NCI-H2196 treated with DMSO at 0.1 percent for 48 hours (cell line): Measurements from ENCODE around the gene SMS.

Source experiments
- DNase-seq: peaks from one replicate; lab custom pipeline; 2025; ENCODE audit not compliant: unreplicated experiment; lab: John Stamatoyannopoulos, UW

The SMS gene

DNA sequence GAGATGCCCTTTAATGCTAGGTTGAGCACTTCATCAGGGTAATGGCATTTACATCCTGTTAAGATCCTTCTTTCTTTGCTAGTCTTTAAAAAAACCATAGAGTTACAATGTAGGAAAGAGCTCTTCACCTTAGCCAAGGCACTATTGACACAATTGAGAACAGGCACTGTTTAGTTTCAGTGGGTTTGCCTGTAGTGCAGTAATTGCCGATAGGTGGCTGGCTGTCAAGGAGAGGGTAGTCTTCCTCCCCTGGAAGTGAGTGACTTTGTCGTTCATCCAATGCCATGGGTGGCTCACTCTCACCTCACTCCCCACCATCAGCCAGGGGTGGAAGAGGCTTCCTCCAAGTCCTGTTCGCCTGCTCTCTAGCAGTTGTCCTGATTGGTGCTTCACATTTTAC lies 34.7 kb downstream of the SMS start:
- no peak for DNase-seq

DNA sequence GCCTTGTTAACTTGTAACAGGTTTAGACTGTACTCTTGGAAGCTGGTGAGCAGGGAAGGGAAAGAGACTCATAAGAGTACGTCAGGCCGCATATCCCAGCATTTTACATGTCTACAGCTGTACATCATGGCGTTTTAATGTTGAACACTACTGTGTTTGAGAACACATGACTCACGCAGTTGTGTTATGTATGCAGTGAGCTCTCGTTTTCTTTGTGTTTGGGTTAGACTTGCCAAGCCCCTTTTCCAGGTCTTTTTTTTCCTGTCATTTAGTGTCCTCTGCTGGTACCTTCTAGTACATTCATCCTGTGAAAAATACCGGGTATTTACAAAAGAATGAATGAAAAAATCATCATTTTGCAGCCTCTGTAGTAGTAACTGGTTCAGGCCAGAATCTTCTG lies 35.3 kb downstream of the SMS start:
- no peak for DNase-seq

DNA sequence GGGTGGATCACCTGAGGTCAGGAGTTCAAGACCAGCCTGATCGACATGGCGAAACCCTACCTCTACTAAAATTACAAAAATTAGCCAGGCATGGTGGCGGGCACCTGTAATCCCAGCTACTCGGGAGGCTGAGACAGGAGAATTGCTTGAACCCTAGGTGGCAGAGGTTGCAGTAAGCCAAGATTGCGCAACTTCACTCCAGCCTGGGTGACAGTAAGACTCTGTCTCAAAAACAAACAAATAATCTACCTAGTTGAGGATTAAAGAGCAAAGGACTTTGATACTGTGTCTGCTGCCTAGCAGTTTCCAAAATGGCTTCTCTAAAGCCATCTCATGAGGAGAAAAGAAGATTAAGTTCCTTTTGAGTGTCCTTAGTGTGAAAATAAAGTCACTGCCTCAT lies 37.8 kb downstream of the SMS start:
- DNase-seq, result no peak

DNA sequence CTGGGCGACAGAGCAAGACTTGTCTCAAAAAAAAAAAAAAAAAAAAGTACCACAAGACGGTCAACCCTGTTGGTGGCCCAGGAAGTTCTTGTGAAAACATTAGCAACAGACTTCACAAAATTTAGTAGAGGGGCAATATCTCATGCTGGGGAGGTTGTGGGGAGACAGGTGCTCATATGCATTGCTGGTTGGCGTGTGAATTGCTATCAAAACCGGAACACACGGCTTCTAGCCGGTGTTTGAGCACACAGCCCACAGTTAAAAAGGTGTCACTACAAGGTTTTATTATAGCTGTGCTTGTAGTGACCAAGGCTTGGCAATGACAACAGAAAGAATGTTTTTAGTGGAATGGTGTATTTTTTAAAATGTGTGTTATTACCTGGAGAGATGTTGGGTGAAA lies 41.8 kb downstream of the SMS start:
- DNase-seq, result no peak

DNA sequence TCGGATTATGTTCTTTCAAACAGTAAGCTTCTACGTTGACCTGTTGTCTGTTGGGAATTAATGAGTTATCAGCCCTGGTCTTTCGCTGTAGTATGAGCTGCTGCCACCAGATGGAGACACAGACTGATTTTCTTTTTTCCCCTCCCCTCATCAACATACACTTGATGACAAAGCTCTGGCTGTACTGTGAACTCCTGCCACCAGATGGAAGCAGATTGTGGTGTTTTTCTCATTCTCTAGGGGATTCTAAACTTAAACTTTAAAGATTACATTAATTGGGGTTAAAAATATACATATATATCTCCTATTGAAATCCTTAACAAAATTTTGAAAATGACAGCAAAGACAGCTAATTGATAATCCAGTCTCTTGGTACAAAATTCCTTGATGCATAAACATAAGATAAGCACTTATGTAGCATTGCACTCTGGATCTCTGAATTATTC lies 44.8 kb downstream of the SMS start:
- DNase-seq, result peak; percentile 6

DNA sequence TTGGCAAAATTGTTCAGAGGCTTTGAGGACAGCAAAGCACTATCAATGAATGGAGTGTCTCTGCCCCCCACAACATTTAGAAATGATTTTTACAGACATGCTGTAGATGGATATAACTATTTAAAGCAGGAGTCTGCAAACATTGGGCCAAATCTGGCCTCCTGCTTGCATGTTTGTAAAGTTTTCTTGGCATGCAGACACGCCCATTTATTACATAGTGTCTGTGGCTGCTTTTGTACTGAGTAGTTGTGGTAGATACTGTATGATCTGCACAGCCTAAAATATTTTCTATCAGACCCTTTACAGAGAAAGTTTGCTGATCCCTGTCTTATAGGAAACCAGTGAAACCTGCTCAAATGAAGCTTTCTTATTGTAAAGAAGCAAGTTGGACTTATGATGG lies 46.1 kb downstream of the SMS start:
- DNase-seq, result no peak

DNA sequence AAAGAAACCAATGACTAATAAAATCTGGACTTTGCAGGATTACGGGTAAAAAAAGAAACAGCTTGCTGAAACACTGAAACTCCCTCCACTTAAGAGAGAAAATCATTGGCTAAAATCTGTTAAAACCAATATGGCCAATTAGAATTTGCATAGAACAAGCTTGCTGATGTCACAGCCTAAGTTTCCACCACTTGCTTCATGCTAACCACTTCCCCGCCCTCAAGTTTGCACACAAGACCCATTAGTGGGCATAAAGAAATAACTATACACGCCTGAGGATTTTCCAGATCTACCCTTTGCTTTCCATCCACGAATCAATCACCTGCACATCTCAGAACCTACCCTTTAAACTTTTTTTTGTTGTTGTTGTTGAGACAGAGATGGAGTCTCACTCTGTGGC lies 48.9 kb downstream of the SMS start:
- DNase-seq, result no peak

DNA sequence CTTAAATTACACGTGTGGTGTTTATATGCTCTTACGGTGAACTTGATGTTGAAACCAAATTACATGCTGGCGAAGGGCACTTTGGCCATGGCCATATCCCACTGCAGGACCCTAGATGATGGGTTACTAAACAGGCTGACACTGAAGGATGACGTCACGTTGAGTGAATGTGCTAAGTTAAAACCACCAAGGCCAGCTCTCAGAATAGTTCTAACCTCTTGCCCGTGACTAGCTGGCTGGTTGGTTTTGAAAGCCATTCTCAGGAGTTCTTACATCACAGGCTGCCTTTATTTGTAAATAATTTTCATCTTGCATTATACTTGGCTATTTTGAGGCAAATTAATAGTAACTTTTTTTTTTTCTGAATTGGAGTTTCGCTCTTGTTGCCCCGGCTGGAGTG lies 50.3 kb downstream of the SMS start:
- no peak for DNase-seq

DNA sequence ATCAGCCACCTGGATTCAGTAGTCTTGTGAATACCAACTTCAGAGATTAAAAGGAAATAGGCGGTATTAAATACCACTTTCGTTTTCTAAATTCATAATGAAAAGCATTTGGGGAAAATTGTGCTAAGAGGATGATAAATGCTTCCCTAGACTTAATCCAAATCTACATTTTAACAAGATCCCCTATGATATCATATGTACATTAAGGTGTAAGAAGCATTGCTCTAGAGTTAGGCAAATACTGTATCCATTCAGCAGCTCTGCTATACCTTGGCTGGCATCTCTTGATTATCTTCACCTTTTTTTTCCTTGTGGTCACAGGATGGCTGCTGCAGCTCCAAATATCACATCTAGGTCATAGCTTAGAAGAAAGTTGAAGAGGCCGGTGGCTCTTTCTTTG lies 51.0 kb downstream of the SMS start:
- no peak for DNase-seq

DNA sequence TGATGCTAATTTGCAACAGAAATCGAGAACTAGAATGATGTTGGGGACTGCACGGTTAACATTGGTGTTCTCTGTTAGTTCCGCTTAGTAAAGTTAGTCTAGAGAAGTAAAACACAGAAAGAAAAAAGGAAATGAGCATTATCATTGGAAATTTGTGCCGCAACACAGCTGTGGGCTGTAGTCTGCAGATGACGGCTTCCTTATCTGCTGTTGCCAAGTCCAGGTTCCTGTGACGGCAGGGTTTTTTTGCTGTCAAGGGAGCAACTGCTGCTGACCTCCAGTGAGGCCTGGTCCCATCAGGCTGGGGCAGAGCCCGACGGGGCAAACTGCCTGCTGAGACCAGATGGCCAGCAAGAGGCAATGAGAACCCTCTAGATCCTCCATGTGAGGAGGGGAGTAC lies 52.8 kb downstream of the SMS start:
- DNase-seq, result no peak

DNA sequence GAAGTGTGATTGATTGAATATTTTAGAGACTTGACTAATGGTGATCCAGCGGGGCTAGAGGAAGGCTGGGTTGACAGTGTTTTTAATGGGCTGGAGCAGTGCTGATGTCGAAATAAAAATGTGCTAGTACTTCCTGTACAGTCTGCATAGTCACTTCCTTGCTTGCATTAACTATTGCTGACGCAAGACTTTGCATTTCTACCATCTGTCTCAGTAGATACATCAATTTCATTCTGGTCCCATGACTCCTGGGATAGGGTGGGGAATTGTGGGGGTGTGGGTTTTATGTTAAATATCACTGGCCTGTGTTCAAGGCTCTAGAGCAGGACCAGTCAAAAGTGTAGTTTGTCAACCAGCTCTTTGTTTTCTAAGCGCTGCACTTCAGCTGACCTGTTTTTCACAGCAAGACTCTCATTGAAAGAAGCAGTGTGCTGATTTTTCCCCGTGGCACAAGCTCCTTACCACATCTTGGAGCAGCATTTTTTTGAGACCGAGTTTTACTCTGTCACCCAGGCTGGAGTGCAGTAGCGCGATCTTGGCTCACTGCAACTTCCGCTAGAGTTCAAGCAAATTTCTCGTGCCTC lies 56.5 kb downstream of the SMS start:
- no peak for DNase-seq

DNA sequence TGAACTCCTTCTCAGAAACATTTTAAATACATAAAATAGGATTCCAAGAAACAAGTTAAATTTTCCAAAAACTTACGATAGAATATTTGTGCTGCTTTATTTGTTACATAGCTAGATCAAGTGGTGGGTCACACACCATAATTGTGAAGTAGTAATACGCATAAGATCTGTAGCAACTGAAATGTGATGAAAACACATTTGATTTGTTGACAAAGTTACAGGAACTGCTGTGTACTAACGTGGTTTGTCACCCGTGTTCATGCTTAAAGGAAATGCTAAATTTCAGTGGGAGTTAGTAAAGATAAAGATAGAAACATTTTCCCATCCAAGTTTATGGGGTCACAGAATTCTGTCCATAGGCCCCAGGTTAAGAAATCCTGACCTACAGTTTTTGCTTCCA lies 57.5 kb downstream of the SMS start:
- no peak for DNase-seq

DNA sequence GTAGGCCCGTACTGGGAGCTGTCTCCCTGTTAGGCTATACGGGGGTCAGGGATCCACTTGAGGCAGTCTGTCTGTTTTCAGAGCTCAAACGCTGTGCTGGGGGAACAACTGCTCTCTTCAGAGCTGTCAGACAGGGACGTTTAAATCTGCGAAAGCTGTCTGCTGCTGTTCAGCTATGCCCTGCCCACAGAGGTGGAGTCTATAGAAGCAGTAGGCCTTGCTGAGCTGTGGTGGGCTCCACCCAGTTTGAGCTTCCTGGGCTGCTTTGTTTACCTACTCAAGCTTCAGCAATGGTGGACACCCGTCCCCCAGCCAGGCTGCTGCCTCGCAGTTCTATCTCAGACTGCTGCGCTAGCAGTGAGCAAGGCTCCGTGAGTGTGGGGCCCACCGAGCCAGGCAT lies 64.4 kb downstream of the SMS start:
- DNase-seq, result no peak

DNA sequence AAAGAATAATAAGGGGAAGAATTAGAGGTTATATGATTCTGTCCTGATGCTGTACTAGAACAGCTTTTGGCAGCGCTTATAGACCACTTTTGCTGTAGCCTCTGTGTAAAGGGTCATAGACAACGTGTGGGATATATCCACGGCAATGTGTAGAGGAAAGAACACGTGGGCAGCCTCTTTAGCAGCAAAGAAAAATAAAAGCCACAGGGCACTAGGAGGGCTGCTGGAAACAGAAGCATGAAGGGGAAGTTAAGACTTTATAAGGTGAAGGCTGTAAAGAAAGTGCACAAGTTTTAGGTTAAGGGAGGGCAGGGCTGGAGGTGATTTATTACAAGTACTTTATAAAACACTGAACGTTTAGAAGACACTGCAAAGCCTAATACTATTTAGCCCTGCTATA lies 71.5 kb downstream of the SMS start:
- no peak for DNase-seq

DNA sequence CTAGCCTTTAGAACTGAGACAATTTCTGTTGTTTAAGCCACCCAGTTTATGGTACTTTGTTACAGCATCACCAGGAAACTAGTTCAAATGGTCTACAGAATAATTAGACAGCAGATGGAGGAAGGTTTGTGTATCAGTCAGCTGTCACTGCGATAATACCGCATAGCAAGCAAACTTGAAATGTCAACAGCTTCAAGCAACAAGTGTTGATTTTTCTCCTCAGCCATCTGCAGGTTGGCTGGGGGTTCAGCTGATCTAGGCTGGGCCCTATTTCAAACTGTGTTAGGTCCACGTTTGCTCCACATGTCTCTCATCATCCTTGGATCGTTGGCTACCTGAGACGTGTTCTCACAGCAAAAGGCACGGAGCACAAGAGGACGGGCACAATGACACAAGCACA lies 72.4 kb downstream of the SMS start:
- DNase-seq, result no peak

DNA sequence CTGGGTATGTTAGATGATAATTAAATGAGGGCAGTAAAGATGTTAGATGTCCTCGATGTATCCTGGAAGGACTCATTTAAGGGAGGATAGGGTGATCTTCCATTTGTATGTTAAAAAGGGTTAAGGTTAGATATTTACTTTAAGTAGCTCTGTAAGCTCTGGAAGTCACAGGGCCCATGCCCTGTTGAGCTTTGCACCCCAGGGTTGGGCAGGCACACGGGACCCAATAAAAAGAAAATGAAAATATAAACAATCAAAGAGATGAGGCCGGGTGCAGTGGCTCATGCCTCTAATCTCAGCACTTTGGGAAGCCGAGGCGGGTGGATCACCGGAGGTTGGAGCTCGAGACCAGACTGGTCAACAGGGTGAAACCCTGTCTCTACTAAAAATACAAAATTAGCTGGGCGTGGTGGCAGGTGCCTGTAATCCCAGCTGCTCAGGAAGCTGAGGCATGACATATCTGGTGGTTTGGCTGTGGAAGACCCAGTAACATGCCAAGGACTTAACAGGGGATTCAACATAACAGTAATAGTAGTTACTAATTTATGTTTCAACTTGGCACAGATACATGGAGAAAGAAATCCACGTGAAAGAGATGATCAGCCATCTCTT lies 74.7 kb downstream of the SMS start:
- DNase-seq, result no peak

DNA sequence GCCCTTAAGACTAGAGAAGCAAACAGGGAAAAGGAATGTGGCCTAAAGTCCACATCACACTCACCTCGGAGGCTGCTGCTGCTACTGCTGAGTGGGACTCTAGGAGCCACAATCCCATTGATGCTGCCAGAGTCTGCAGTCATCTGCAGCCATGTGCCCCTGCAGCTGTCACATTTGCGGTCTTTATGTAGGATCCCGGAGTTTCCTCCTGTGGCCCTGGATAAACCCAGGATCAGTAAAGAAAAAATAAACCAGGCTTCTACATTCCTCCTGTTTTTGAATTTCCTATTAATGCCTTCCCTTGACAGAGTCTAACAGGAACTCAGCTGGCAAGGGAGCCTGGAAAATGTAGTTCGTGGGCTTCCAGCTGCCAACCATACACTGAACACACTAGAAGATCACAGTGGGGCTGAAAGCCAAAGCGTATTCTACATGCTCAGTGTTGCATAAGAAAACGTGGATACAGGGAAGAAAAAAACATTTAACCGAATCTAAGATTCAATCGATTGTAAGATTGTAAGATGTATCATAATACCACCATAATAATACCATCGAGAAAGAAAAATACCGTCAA lies 81.3 kb downstream of the SMS start:
- DNase-seq, result no peak

DNA sequence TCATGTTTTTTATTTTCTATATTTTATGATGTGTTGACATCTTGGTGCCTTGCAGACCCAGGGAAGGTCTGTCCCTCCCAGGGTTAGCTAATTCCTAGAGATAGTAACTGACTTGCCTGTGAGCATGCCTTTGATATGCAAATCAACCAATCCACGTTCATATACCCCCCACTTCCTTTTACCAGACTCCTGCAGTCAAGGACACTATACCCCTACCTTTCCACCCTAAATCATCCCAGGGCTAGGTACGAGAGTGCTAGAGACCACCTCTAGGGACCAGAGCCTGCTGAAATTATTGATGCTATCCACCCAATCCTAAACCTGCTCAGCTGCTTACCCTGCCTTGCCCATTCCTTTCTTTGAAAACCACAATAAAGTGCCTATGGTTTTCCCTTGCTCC lies 84.1 kb downstream of the SMS start:
- DNase-seq, result no peak

DNA sequence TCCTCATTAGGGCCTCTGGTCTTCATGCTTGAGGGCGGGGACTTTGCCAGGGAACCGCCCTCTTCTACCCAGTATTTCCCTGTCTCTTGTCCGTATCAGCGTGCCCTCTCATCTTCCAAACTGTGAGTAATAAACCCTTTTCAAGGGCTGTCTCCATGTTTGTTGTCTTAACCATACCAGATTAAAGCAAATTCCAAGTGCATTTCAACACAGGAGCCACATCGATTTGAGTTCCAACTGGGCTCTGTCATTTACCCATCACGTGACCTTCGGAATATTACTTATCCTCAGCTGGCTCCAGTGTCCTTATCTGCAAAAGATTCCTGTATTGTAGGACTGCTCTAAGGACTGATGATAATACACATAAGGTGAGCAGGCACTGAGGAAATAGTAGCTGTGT lies 85.2 kb downstream of the SMS start:
- DNase-seq, result no peak

DNA sequence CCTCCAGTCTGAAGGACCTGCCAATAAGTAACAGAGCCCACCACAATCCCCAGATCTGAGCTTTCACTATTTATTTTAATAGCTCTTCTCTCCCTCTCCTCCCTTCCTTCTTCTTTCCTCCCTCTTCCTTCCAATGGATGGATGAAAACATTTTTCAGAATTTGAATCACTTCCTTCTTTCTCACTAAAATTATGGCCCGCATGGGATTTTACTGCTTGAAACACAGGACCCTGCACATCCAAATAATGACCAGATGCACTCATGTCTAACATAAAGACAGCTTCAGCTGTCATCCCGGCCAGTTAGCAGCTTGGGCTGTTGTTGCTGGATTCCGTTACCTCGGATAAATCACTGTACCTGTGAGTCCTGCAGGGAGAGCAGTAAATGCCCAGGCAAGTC lies 86.2 kb downstream of the SMS start:
- DNase-seq, result no peak

DNA sequence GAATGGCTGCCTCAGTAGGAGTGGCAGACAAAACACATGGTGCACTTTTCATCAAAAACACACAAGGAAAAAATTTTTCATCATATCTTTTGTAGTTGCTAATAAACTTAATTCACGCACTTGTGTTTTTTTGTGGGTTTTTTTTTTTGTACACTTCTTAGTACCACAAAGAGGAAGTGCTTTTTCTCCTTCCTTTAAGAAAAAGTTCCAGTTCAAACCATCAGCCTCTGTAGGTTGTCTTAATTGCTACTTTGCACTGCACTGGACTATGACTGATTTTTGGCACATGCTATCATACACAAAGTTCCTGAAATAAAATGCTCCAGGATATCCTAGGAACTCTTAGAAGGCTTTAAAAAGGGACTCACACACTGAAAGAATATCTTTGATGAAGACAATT lies 91.6 kb downstream of the SMS start, which contains the start of gene PHEX:
Gene PHEX, plus strand, starts transcription at position 242 of the 400 bp plus-strand sequence. CDS start 681 bp downstream, outside the sequence.
- DNase-seq, result no peak

DNA sequence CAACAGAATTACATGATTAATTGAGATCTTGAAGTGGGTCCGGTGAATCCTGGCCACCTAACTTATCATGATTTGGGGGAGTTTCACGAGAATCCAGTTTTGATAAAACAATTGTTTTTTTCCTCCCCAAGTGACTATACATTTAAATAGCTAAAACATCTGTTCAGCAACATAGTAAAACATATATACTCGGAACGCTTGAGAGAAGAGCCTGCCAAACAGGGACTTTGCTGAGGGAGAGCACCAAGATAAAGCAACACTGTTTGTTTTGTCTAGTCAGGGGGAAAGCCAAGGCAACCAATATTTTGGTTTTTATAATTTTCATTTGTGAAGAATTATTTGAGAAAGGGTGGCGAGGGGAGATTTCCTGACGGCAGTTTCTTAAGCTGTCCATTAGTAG lies 92.0 kb downstream of the SMS start:
- no peak for DNase-seq

DNA sequence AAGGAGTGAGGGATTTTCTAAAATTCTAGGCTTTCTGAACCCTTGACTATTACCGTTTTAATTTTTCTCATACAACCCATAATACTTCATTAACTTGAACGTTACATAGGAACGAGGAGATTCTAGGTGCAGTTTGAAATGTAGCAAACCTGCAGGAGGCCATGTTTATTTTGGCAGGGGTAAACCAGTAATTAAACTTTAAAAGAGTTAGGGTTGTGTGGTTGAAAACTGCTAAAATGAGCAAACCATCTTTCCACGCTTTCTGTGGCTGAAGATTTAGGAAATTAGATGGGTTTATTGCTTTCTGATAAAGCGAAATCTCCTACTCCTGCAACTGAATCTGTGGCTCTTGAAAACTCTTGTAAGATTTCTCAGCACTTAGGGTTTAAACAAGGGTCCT lies 93.3 kb downstream of the SMS start:
- no peak for DNase-seq
